RWPE2 (cell line): ENCODE data around the gene CBFA2T2.
A peak's percentile ranks its signal among the peaks of the same experiment; 100 is the strongest.

ENCODE experiments used
- ATAC-seq: fragments of 200-7000 bp; cut with Tn5 transposase; 3 replicates; pipeline ENCODE4 v1.9.1; 2021; ENCODE audit warnings: low read depth
- DNase-seq: peaks from one replicate; pipeline ENCODE4 v3.0.0-alpha.2; 2020; ENCODE audit warnings: low spot score
- H3K27ac ChIP-seq: fragments of 450-650 bp; 2 replicates; pipeline ENCODE4 v1.5.1; 2017; ENCODE audit warnings: mild to moderate bottlenecking; ENCODE audit not compliant: poor library complexity, severe bottlenecking
- H3K27me3 ChIP-seq: fragments of 250-450 bp; sonication (Bioruptor Pico); 2 replicates; pipeline ENCODE4 v1.5.1; 2021; ENCODE audit warnings: mild to moderate bottlenecking, moderate library complexity; ENCODE audit not compliant: insufficient read depth, poor library complexity, severe bottlenecking
- H3K36me3 ChIP-seq: fragments of 250-450 bp; sonication (Bioruptor Pico); 2 replicates; pipeline ENCODE4 v1.5.1; 2020; ENCODE audit warnings: low read depth, mild to moderate bottlenecking, moderate library complexity
- H3K4me1 ChIP-seq: fragments of 250-450 bp; sonication (Bioruptor Pico); 2 replicates; pipeline ENCODE4 v1.5.1; 2021; ENCODE audit warnings: mild to moderate bottlenecking, moderate library complexity; ENCODE audit not compliant: insufficient read depth, poor library complexity, severe bottlenecking
- H3K4me3 ChIP-seq: fragments of 250-450 bp; sonication (Bioruptor Pico); 2 replicates; pipeline ENCODE4 v1.5.1; 2021; ENCODE audit warnings: mild to moderate bottlenecking, moderate library complexity; ENCODE audit not compliant: severe bottlenecking
- H3K9me3 ChIP-seq: fragments of 250-450 bp; sonication (Bioruptor Pico); 2 replicates; pipeline ENCODE4 v1.5.1; 2021; ENCODE audit warnings: mild to moderate bottlenecking, moderate library complexity; ENCODE audit not compliant: severe bottlenecking
- CTCF ChIP-seq: fragments of 450-650 bp; IDR thresholded peaks from one replicate; pipeline ENCODE4 v1.5.1; 2017; ENCODE audit warnings: mild to moderate bottlenecking, moderate library complexity; ENCODE audit not compliant: poor library complexity, severe bottlenecking

CBFA2T2 gene

GRCh38 chr20:33679758-33680485 is 190.0 kb downstream of the CBFA2T2 start:
- no peak for TF ChIP-seq CTCF
- Histone ChIP-seq H3K4me3 (no peak overlapping the region), H3K36me3 (peaks cover 70% of the 10 kb centered on the region), H3K4me1 (peaks cover 5% of the 10 kb centered on the region), H3K27ac (no peak overlapping the region), H3K27me3 (no peaks in the 10 kb centered on the region), H3K9me3 (no peaks in the 10 kb centered on the region)
- ATAC-seq (no peak), DNase-seq (peak; percentile 81)

GRCh38 chr20:33680686-33681085 is 190.8 kb downstream of the CBFA2T2 start:
- DNase-seq: no peak
- H3K36me3 ChIP-seq: peaks cover 70% of the 10 kb centered on the region
- TF ChIP-seq CTCF: no peak
- no peaks in the 10 kb centered on the region for H3K9me3 ChIP-seq
- ATAC-seq: no peak
- H3K4me1 ChIP-seq: peaks cover 10% of the 10 kb centered on the region
- no peak overlapping the region for H3K4me3 ChIP-seq
- H3K27ac ChIP-seq: no peak overlapping the region
- H3K27me3 ChIP-seq: no peaks in the 10 kb centered on the region

- no peak for ATAC-seq
- Histone ChIP-seq H3K27ac (no peak overlapping the region), H3K4me3 (no peak overlapping the region), H3K9me3 (no peaks in the 10 kb centered on the region), H3K36me3 (peaks cover 67% of the 10 kb centered on the region), H3K4me1 (peaks cover 10% of the 10 kb centered on the region), H3K27me3 (no peaks in the 10 kb centered on the region)
- no peak for DNase-seq
- TF ChIP-seq CTCF: no peak
Observed at GRCh38 chr20:33681288-33681687, 191.4 kb downstream of the CBFA2T2 start.

- peaks cover 64% of the 10 kb centered on the region for H3K36me3 ChIP-seq
- no peak for TF ChIP-seq CTCF
- no peak for ATAC-seq
- H3K27ac ChIP-seq: no peak overlapping the region
- no peak overlapping the region for H3K4me3 ChIP-seq
- peak; percentile 84 for DNase-seq
- H3K27me3 ChIP-seq: no peaks in the 10 kb centered on the region
- no peaks in the 10 kb centered on the region for H3K9me3 ChIP-seq
- H3K4me1 ChIP-seq: peaks cover 12% of the 10 kb centered on the region
Observed at GRCh38 chr20:33681728-33682353, 191.9 kb downstream of the CBFA2T2 start.
